HG03342 (cell line): ENCODE data around the gene FCN1.
"Not testable (repeated sequence)": the region's sequence is repeated elsewhere in the genome, so short reads cannot be mapped to it uniquely, and the experiment has no call there.

Experiments
- ATAC-seq: cut with Tn5 transposase; IDR thresholded peaks from one replicate; pipeline ENCODE4 v1.9.1; 2021; ENCODE audit warnings: mild to moderate bottlenecking, moderate library complexity; ENCODE audit not compliant: unreplicated experiment

FCN1 gene

DNA sequence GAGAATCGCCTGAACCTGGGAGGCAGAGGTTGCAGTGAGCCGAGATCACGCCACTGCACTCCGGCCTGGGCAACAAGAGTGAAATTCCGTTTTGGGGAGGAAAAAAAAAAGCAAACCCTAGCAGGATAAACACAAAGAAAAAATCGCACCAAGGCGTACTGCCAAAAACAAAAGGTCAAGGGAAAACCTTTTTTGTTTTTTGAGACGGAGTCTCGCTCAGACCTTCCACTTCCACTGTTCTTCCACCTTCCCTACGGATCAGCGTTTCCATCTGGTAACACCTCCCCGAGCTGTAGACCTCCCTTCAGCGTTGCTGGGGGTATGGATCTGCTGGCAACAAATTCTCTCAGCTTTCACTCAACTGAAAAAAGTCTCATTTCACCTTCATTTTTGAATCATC, 57.2 kb downstream of the FCN1 start:
- no peak for ATAC-seq

DNA sequence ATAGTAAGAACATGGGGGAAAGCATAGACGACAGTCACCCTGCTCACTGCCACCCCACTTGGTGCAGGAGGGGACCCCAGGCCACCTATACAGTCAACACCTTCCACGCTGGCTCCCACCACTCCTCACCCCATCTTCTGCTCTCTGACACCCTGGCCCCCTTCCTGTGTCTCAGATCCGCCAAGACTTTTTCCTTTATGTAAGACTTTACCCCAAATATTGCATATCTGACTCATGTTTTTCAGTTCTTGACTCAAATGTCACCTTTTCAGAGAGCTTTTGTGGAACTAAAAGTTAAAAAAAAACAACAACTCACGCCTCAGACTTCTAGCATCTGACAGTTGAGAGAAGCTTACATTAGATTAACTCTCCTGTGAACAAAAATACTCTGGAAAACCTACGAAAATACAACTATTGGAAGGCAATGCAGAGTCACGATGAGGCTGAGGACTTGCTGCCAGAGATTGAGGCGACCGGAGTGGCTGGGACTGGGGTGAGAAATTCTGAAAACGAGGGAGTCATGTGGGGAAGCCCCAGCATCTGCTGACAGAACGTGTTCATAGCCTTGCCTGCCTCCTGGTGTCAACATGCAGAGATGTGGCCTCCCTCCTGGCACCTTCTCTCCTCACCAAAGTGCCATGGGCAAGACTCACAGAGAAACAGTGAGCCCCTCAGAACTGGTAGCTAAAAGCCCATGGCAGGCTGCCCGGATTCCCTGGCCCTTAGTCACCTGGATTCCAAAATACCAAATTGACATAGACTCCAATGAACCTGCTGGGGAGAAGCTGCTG, 59.5 kb downstream of the FCN1 start:
- ATAC-seq: peak; percentile 85

DNA sequence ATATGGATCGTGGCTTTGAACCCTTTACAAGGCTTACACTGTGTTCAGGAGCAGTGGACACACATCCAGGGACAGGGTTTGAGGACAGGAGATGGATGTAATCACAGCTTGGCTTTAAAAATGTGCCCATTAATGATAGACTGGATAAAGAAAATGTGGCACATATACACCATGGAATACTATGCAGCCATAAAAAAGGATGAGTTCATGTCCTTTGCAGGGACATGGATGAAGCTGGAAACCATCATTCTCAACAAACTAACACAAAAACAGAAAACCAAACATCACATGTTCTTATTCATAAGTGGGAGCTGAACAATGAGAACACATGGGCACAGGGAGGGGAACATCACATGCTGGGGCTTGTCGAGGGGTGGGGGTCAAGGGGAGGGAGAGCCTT, 60.3 kb downstream of the FCN1 start:
- ATAC-seq: not testable (repeated sequence)

DNA sequence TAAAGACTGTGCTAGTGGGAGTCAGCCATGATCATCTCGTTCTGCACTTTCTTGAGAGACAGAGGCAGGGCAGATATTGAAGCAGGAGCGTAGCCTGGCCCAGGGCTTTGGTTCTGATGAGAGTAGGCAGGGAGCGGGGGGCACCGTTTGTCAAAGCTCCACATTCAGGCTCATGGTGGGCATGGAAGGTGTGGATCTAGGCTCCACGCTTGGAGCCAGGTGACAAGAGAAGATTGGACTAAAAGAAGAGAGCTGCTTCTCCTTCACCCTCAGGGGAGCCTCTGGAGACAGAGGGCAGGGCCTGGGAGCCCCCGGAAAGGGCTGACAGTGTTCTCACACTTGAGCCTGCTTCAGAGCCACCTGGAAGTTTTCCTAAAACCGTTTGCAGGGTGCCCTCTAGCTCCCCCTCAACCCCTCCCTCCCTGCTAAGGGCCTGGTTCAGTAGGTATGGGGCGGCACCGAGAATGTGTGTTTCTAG, 61.8 kb downstream of the FCN1 start:
- ATAC-seq: no peak
